ENCODE results near the gene TCL1B.

- TF ChIP-seq CTCF (IDR thresholded peaks at IDR 0.05) (no peak), POLR2AphosphoS5 (IDR thresholded peaks at IDR 0.05) (no peak)
These were observed 39.6 kb downstream of the TCL1B start for GRCh38 chr14:95725685-95726336.
